C4-2B (cell line): ENCODE measurements around the gene SOCS3.

Experiments
- H3K27ac ChIP-seq: fragments of 450-650 bp; 2 replicates; pipeline ENCODE4 v1.5.1; 2017
- CTCF ChIP-seq: fragments of 450-650 bp; conservative IDR thresholded peaks from 2 replicates; pipeline ENCODE4 v1.5.1; 2017; ENCODE audit warnings: mild to moderate bottlenecking
- ZFX ChIP-seq: fragments of 450-650 bp; IDR thresholded peaks from 2 replicates; pipeline ENCODE4 v1.6.1; 2017

The SOCS3 gene

GRCh38 chr17:78371056-78371455 lies 11.2 kb upstream of the SOCS3 start:
- H3K27ac ChIP-seq, result no peak overlapping the region
- TF ChIP-seq CTCF, result no peak
- no peak for TF ChIP-seq ZFX

GRCh38 chr17:78369791-78370381 lies 10.0 kb upstream of the SOCS3 start:
- no peak overlapping the region for H3K27ac ChIP-seq
- TF ChIP-seq ZFX (no peak), CTCF (no peak)

- TF ChIP-seq ZFX, result no peak
- no peak for TF ChIP-seq CTCF
- no peak overlapping the region for H3K27ac ChIP-seq
Observed at GRCh38 chr17:78368854-78369495, 9.1 kb upstream of the SOCS3 start.

GRCh38 chr17:78368348-78368747 lies 8.5 kb upstream of the SOCS3 start:
- TF ChIP-seq ZFX (no peak), CTCF (no peak)
- H3K27ac ChIP-seq, result no peak overlapping the region

GRCh38 chr17:78367193-78367592 lies 7.3 kb upstream of the SOCS3 start:
- no peak for TF ChIP-seq CTCF
- no peak for TF ChIP-seq ZFX
- no peak overlapping the region for H3K27ac ChIP-seq

- H3K27ac ChIP-seq, result no peak overlapping the region
- TF ChIP-seq ZFX (no peak), CTCF (no peak)
Observed at GRCh38 chr17:78366109-78366848, 6.4 kb upstream of the SOCS3 start.

- TF ChIP-seq CTCF (no peak), ZFX (no peak)
- no peak overlapping the region for H3K27ac ChIP-seq
Observed at GRCh38 chr17:78365561-78366108, 5.8 kb upstream of the SOCS3 start.
